SK-N-SH treated with all-trans-retinoic acid at 6 μM for 48 hours (cell line): Measurements from ENCODE around the gene POU5F1.

Experiments
- ATAC-seq: fragments of 200-7000 bp; cut with Tn5 transposase; 3 replicates; pipeline ENCODE4 v1.9.1; 2020; ENCODE audit warnings: mild to moderate bottlenecking, moderate library complexity
- ARNTL ChIP-seq: fragments of 450-650 bp; formaldehyde crosslinking; IDR thresholded peaks from 2 replicates; pipeline ENCODE4 v1.5.0; 2020; ENCODE audit warnings: low read depth, mild to moderate bottlenecking, moderate library complexity, borderline replicate concordance
- BACH2 ChIP-seq: fragments of 250-450 bp; sonication (Bioruptor Pico); IDR thresholded peaks from 2 replicates; pipeline ENCODE4 v1.9.0; 2021; ENCODE audit warnings: mild to moderate bottlenecking, borderline replicate concordance
- CREB5 ChIP-seq: fragments of 250-450 bp; sonication (Bioruptor Pico); IDR thresholded peaks from 2 replicates; pipeline ENCODE4 v1.5.1; 2020; ENCODE audit warnings: low read depth, mild to moderate bottlenecking, moderate library complexity
- CSDC2 ChIP-seq: fragments of 250-450 bp; sonication (Bioruptor Pico); IDR thresholded peaks from 2 replicates; pipeline ENCODE4 v1.5.0; 2020; ENCODE audit warnings: mild to moderate bottlenecking, moderate library complexity
- CSRNP3 ChIP-seq: fragments of 250-450 bp; sonication (Bioruptor Pico); IDR thresholded peaks from 2 replicates; pipeline ENCODE4 v1.5.1; 2021; ENCODE audit warnings: mild to moderate bottlenecking, moderate library complexity
- ESRRG ChIP-seq: fragments of 250-450 bp; sonication (Bioruptor Pico); IDR thresholded peaks from 2 replicates; pipeline ENCODE4 v1.6.1; 2021; ENCODE audit warnings: mild to moderate bottlenecking
- GLIS3 ChIP-seq: fragments of 250-450 bp; sonication (Bioruptor Pico); IDR thresholded peaks from 2 replicates; pipeline ENCODE4 v1.5.0; 2020; ENCODE audit warnings: mild to moderate bottlenecking, moderate library complexity
- ISL1 ChIP-seq: fragments of 250-450 bp; sonication (Bioruptor Pico); IDR thresholded peaks from 2 replicates; pipeline ENCODE4 v2.1.2; 2022; ENCODE audit warnings: mild to moderate bottlenecking, moderate library complexity
- OSR1 ChIP-seq: fragments of 250-450 bp; sonication (Bioruptor Pico); IDR thresholded peaks from 2 replicates; pipeline ENCODE4 v1.8.0; 2022; ENCODE audit warnings: moderate library complexity, mild to moderate bottlenecking, inconsistent platforms
- PATZ1 ChIP-seq: fragments of 250-450 bp; sonication (Bioruptor Pico); IDR thresholded peaks from 2 replicates; pipeline ENCODE4 v1.8.0; 2020; ENCODE audit warnings: mild to moderate bottlenecking, moderate library complexity, borderline replicate concordance
- POU6F1 ChIP-seq: fragments of 250-450 bp; sonication (Bioruptor Pico); IDR thresholded peaks from 2 replicates; pipeline ENCODE4 v1.8.0; 2021; ENCODE audit warnings: low read depth, mild to moderate bottlenecking, moderate library complexity, borderline replicate concordance
- PPARA ChIP-seq: fragments of 250-450 bp; sonication (Bioruptor Pico); IDR thresholded peaks from 2 replicates; pipeline ENCODE4 v1.5.0; 2020; ENCODE audit warnings: mild to moderate bottlenecking, borderline replicate concordance
- RARB ChIP-seq: fragments of 250-450 bp; sonication (Bioruptor Pico); IDR thresholded peaks from 2 replicates; pipeline ENCODE4 v1.8.0; 2021; ENCODE audit warnings: mild to moderate bottlenecking, moderate library complexity
- SNAI2 ChIP-seq: fragments of 250-450 bp; sonication (Bioruptor Pico); IDR thresholded peaks from 2 replicates; pipeline ENCODE4 v1.5.0; 2020; ENCODE audit warnings: mild to moderate bottlenecking, moderate library complexity
- TCF4 ChIP-seq: fragments of 250-450 bp; sonication (Bioruptor Pico); IDR thresholded peaks from 2 replicates; pipeline ENCODE4 v1.8.0; 2021; ENCODE audit warnings: mild to moderate bottlenecking, moderate library complexity, borderline replicate concordance
- TOX ChIP-seq: fragments of 250-450 bp; sonication (Bioruptor Pico); IDR thresholded peaks from 2 replicates; pipeline ENCODE4 v1.8.0; 2021; ENCODE audit warnings: mild to moderate bottlenecking, moderate library complexity, borderline replicate concordance
- TSHZ2 ChIP-seq: fragments of 250-450 bp; sonication (Bioruptor Pico); IDR thresholded peaks from 2 replicates; pipeline ENCODE4 v1.5.0; 2020; ENCODE audit warnings: mild to moderate bottlenecking, moderate library complexity
- ZC3H10 ChIP-seq: fragments of 250-450 bp; sonication (Bioruptor Pico); IDR thresholded peaks from 2 replicates; pipeline ENCODE4 v1.5.1; 2021; ENCODE audit warnings: mild to moderate bottlenecking, moderate library complexity
- ZFP3 ChIP-seq: fragments of 250-450 bp; sonication (Bioruptor Pico); IDR thresholded peaks from 2 replicates; pipeline ENCODE4 v1.5.0; 2020; ENCODE audit warnings: mild to moderate bottlenecking, moderate library complexity
- ZFP30 ChIP-seq: fragments of 450-650 bp; formaldehyde crosslinking; IDR thresholded peaks from 2 replicates; pipeline ENCODE4 v1.5.0; 2022; ENCODE audit warnings: mild to moderate bottlenecking, moderate library complexity
- ZNF565 ChIP-seq: fragments of 450-650 bp; formaldehyde crosslinking; conservative IDR thresholded peaks from 2 replicates; pipeline ENCODE4 v1.5.0; 2020; ENCODE audit warnings: low read depth, mild to moderate bottlenecking, moderate library complexity
- ZNF70 ChIP-seq: fragments of 450-650 bp; formaldehyde crosslinking; IDR thresholded peaks from 2 replicates; pipeline ENCODE4 v1.5.0; 2020; ENCODE audit warnings: mild to moderate bottlenecking, moderate library complexity
- ZNF8 ChIP-seq: fragments of 450-650 bp; formaldehyde crosslinking; IDR thresholded peaks from 2 replicates; pipeline ENCODE4 v1.5.0; 2020; ENCODE audit warnings: mild to moderate bottlenecking, moderate library complexity

POU5F1 gene

GRCh38 chr6:31179896-31180295 lies 9.4 kb upstream of the POU5F1 start:
- ATAC-seq: no peak
- no peak for TF ChIP-seq PATZ1 (CRISPR knock-in tag)
- TF ChIP-seq TSHZ2 (CRISPR knock-in tag): no peak
- TF ChIP-seq ZNF565 (CRISPR knock-in tag): no peak
- TF ChIP-seq CSRNP3 (CRISPR knock-in tag): no peak
- TF ChIP-seq TOX: no peak
- no peak for TF ChIP-seq BACH2 (CRISPR knock-in tag)
- TF ChIP-seq SNAI2 (CRISPR knock-in tag): no peak
- no peak for TF ChIP-seq ZNF8
- no peak for TF ChIP-seq PPARA (CRISPR knock-in tag)
- TF ChIP-seq OSR1 (CRISPR knock-in tag): no peak
- no peak for TF ChIP-seq ZFP30 (CRISPR knock-in tag)

GRCh38 chr6:31179042-31179386 lies 8.5 kb upstream of the POU5F1 start:
- no peak for ATAC-seq
- TF ChIP-seq TOX: no peak
- no peak for TF ChIP-seq SNAI2 (CRISPR knock-in tag)
- TF ChIP-seq CSDC2 (CRISPR knock-in tag): no peak
- TF ChIP-seq ZNF565 (CRISPR knock-in tag): no peak
- no peak for TF ChIP-seq ZC3H10 (CRISPR knock-in tag)
- no peak for TF ChIP-seq ESRRG
- TF ChIP-seq BACH2 (CRISPR knock-in tag): no peak
- no peak for TF ChIP-seq PATZ1 (CRISPR knock-in tag)
- TF ChIP-seq RARB (CRISPR knock-in tag): no peak
- TF ChIP-seq POU6F1 (CRISPR knock-in tag): no peak
- TF ChIP-seq PPARA (CRISPR knock-in tag): no peak
- no peak for TF ChIP-seq OSR1 (CRISPR knock-in tag)

- ATAC-seq: no peak
- TF ChIP-seq PATZ1 (CRISPR knock-in tag): no peak
- TF ChIP-seq ZNF8: no peak
- TF ChIP-seq ZFP3: no peak
- TF ChIP-seq ARNTL (CRISPR knock-in tag): no peak
- TF ChIP-seq GLIS3 (CRISPR knock-in tag): no peak
- TF ChIP-seq TCF4 (CRISPR knock-in tag): no peak
- TF ChIP-seq ZNF70: no peak
- no peak for TF ChIP-seq CREB5
- TF ChIP-seq ZFP30 (CRISPR knock-in tag): no peak
- no peak for TF ChIP-seq SNAI2 (CRISPR knock-in tag)
- TF ChIP-seq OSR1 (CRISPR knock-in tag): no peak
- TF ChIP-seq BACH2 (CRISPR knock-in tag): no peak
- TF ChIP-seq PPARA (CRISPR knock-in tag): no peak
- no peak for TF ChIP-seq CSDC2 (CRISPR knock-in tag)
- TF ChIP-seq ISL1: no peak
- TF ChIP-seq, all 23 proteins: peak for 0
Observed at GRCh38 chr6:31178143-31179041, 7.9 kb upstream of the POU5F1 start.
